ENCODE results near the gene MYO16. TPM values are rescaled to one million over a fixed set of nuclear protein-coding genes. Genes with fewer than 3 reads are reported as not detected.

The MYO16 gene
- total RNA-seq, 1 experiment from 2014 or later: not detected

DNA sequence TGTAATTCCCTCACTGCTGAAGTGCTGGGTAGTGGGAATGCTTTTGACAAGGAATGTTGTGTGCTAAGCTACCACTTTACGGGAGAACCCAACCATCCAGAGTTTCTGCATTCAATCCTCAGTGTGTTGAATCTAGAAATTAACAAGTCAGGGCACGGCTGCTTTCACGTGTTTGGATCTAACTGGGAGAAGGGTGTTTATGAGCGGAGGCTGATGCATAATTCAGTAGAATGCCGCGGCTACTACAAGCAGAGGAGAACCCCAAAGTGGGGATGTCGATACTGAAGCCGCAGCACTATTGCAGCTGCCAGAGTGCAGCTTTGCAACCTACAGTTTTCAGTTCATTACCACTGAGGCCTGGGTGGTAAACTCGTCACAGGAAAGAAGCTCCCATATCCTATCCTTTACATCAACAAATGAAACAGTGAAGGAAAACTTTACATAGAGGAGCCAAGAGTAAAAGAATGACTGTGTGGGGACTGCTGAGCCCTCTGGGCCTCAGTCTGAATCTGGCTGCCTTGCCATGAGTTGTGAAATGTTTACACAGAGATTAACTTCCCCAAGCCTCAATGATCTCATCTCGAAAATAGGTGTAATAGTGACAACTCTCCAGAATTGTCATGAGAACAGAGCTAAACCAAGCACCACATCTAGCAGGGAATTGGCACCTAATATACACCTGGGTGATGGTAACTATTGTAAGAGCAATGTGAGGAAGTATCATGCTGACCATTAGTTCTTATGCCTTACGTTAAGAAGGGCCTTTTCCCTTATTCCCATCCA lies 531.7 kb downstream of the MYO16 start:
- Histone ChIP-seq H3K23me2 (ENCODE audit: insufficient read length, low read depth, low read length, poor library complexity, severe bottlenecking) (no peaks in the 10 kb centered on the region), H3K4ac (ENCODE audit: low read depth, low read length) (no peak overlapping the region), H2BK120ac (ENCODE audit: low read depth, low read length, poor library complexity, severe bottlenecking) (no peak overlapping the region), H3K23ac (ENCODE audit: insufficient read length, low read depth, low read length) (no peak overlapping the region), H4K91ac (ENCODE audit: insufficient read length, low read depth, low read length) (no peak overlapping the region), H2BK12ac (ENCODE audit: insufficient read length, low read depth, low read length) (no peak overlapping the region), H3K4me2 (ENCODE audit: insufficient read depth, insufficient read length, low read length) (no peak overlapping the region), H3K14ac (ENCODE audit: insufficient read depth, low read length) (no peak overlapping the region), H2AFZ (ENCODE audit: low read length) (no peak overlapping the region), H4K8ac (replicated peaks; ENCODE audit: insufficient read length, low read depth, low read length) (no peak overlapping the region), H2BK15ac (ENCODE audit: low read depth, low read length) (no peak overlapping the region), H3K4me1 (ENCODE audit: insufficient read depth, low read length) (no peaks in the 10 kb centered on the region; the same call in 1 of the 2 replicates), H2BK5ac (ENCODE audit: insufficient read length, low read length) (no peak overlapping the region), H3K9me3 (ENCODE audit: control insufficient read depth, low read depth, low read length) (no peaks in the 10 kb centered on the region), H3K27me3 (ENCODE audit: insufficient read depth, low read length) (no peaks in the 10 kb centered on the region), H3K79me2 (ENCODE audit: insufficient read depth, low read length) (no peaks in the 10 kb centered on the region), H3K56ac (ENCODE audit: insufficient read length, low read depth, low read length) (no peak overlapping the region), H3T11ph (ENCODE audit: low read length) (no peak overlapping the region), H2AK5ac (ENCODE audit: insufficient read length, low read length) (no peak overlapping the region), H4K20me1 (ENCODE audit: control insufficient read depth, insufficient read depth, insufficient read length) (no peaks in the 10 kb centered on the region), H3K18ac (ENCODE audit: insufficient read length, low read depth, low read length) (no peak overlapping the region), H4K5ac (ENCODE audit: insufficient read length, low read depth, low read length) (no peak overlapping the region), H3K27ac (ENCODE audit: insufficient read length, low read depth, low read length) (no peak overlapping the region), H3K79me1 (ENCODE audit: insufficient read depth, low read depth, low read length, poor library complexity, severe bottlenecking) (no peaks in the 10 kb centered on the region), H2BK20ac (ENCODE audit: low read depth, low read length, poor library complexity, severe bottlenecking) (no peak overlapping the region), H3K9ac (ENCODE audit: extremely low read depth, insufficient read length, low read length) (no peak overlapping the region)
- WGBS (ENCODE audit: extremely low coverage, insufficient read length, low lambda C conversion rate): no CpG with 5 or more reads among the region's 11 CpGs
- no peaks in the 10 kb centered on the region for H3K36me3 Mint-ChIP-seq (ENCODE audit: insufficient read depth in 1 of 3, low read depth in 3 of 3)
- no peak overlapping the region for H3K4me3 Mint-ChIP-seq
- H3K27me3 Mint-ChIP-seq (ENCODE audit: low read depth): no peaks in the 10 kb centered on the region; the same call in 1 of the 2 replicates
- peaks cover 56% of the 10 kb centered on the region in 2 experiments for H3K4me1 Mint-ChIP-seq
- no peaks in the 10 kb centered on the region for H3K9me3 Mint-ChIP-seq
- no peak for DNase-seq
- TF ChIP-seq, protein P1, sequence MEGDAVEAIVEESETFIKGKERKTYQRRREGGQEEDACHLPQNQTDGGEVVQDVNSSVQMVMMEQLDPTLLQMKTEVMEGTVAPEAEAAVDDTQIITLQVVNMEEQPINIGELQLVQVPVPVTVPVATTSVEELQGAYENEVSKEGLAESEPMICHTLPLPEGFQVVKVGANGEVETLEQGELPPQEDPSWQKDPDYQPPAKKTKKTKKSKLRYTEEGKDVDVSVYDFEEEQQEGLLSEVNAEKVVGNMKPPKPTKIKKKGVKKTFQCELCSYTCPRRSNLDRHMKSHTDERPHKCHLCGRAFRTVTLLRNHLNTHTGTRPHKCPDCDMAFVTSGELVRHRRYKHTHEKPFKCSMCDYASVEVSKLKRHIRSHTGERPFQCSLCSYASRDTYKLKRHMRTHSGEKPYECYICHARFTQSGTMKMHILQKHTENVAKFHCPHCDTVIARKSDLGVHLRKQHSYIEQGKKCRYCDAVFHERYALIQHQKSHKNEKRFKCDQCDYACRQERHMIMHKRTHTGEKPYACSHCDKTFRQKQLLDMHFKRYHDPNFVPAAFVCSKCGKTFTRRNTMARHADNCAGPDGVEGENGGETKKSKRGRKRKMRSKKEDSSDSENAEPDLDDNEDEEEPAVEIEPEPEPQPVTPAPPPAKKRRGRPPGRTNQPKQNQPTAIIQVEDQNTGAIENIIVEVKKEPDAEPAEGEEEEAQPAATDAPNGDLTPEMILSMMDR (conservative IDR thresholded peaks at IDR 0.05): no peak
- H3K27ac Mint-ChIP-seq: peak overlapping the region in 1 of 3 experiments; percentile 58; a peak in 2 of 7 replicates
